ENCODE data around the gene IGFBP2.
A peak's percentile ranks its signal among the peaks of the same experiment; 100 is the strongest.

IGFBP2 gene

GRCh38 chr2:216677439-216678097, 44.3 kb downstream of the IGFBP2 start:
- H3K9me3 ChIP-seq, result no peaks in the 10 kb centered on the region
- peaks cover 37% of the 10 kb centered on the region for H3K27me3 ChIP-seq
- no peak for TF ChIP-seq Cebpa-rat (IDR thresholded peaks at IDR 0.05)
- H3K36me3 ChIP-seq, result no peaks in the 10 kb centered on the region
- no peak overlapping the region for H3K4me3 ChIP-seq
- no peak overlapping the region for H3K9ac ChIP-seq
- H3K27ac ChIP-seq, result no peak overlapping the region
- no peak overlapping the region for H3K4me2 ChIP-seq
- H4K20me1 ChIP-seq, result peaks cover 15% of the 10 kb centered on the region; the same call in 1 of the 2 replicates
- H3K4me1 ChIP-seq, result peaks cover 11% of the 10 kb centered on the region

- Histone ChIP-seq H3K27me3 (peaks cover 32% of the 10 kb centered on the region), H4K20me1 (peaks cover 12% of the 10 kb centered on the region; the same call in 1 of the 2 replicates), H3K4me3 (no peak overlapping the region), H3K4me1 (peaks cover 11% of the 10 kb centered on the region), H3K9ac (no peak overlapping the region), H3K27ac (no peak overlapping the region), H3K9me3 (no peaks in the 10 kb centered on the region), H3K4me2 (no peak overlapping the region), H3K36me3 (no peaks in the 10 kb centered on the region)
- TF ChIP-seq Cebpa-rat (IDR thresholded peaks at IDR 0.05), result no peak
Measured at GRCh38 chr2:216678098-216678465, 44.9 kb downstream of the IGFBP2 start.

- Histone ChIP-seq H3K4me3 (no peak overlapping the region), H3K36me3 (no peaks in the 10 kb centered on the region), H4K20me1 (peaks cover 6% of the 10 kb centered on the region; the same call in 1 of the 2 replicates), H3K27me3 (peaks cover 25% of the 10 kb centered on the region), H3K4me2 (no peak overlapping the region), H3K9ac (no peak overlapping the region), H3K9me3 (no peaks in the 10 kb centered on the region), H3K27ac (no peak overlapping the region), H3K4me1 (peaks cover 11% of the 10 kb centered on the region)
- TF ChIP-seq Cebpa-rat (IDR thresholded peaks at IDR 0.05), result no peak
Measured at GRCh38 chr2:216678813-216679657, 45.8 kb downstream of the IGFBP2 start.

GRCh38 chr2:216679658-216680024, 46.4 kb downstream of the IGFBP2 start:
- no peak overlapping the region for H3K4me2 ChIP-seq
- H3K27me3 ChIP-seq, result peaks cover 20% of the 10 kb centered on the region
- H4K20me1 ChIP-seq, result peaks cover 6% of the 10 kb centered on the region; the same call in 1 of the 2 replicates
- H3K9me3 ChIP-seq, result no peaks in the 10 kb centered on the region
- no peak overlapping the region for H3K27ac ChIP-seq
- H3K36me3 ChIP-seq, result no peaks in the 10 kb centered on the region
- peaks cover 11% of the 10 kb centered on the region for H3K4me1 ChIP-seq
- H3K4me3 ChIP-seq, result no peak overlapping the region
- no peak for TF ChIP-seq Cebpa-rat (IDR thresholded peaks at IDR 0.05)
- no peak overlapping the region for H3K9ac ChIP-seq

- H3K4me3 ChIP-seq, result no peak overlapping the region
- H3K27ac ChIP-seq, result no peak overlapping the region
- H3K9me3 ChIP-seq, result no peaks in the 10 kb centered on the region
- no peak overlapping the region for H3K4me2 ChIP-seq
- no peaks in the 10 kb centered on the region for H3K36me3 ChIP-seq
- peaks cover 11% of the 10 kb centered on the region for H3K4me1 ChIP-seq
- peaks cover 6% of the 10 kb centered on the region; the same call in 1 of the 2 replicates for H3K27me3 ChIP-seq
- no peak overlapping the region for H3K9ac ChIP-seq
- peaks cover 6% of the 10 kb centered on the region; the same call in 1 of the 2 replicates for H4K20me1 ChIP-seq
- no peak for TF ChIP-seq Cebpa-rat (IDR thresholded peaks at IDR 0.05)
Measured at GRCh38 chr2:216680951-216681629, 47.9 kb downstream of the IGFBP2 start.

- peaks cover 11% of the 10 kb centered on the region for H3K4me1 ChIP-seq
Measured at GRCh38 chr2:216681683-216682082, 48.5 kb downstream of the IGFBP2 start.

GRCh38 chr2:216683846-216684245, 50.6 kb downstream of the IGFBP2 start:
- Histone ChIP-seq H3K4me3 (no peak overlapping the region), H3K4me1 (peaks cover 11% of the 10 kb centered on the region), H3K9me3 (no peaks in the 10 kb centered on the region), H3K9ac (no peak overlapping the region), H3K27me3 (peaks cover 13% of the 10 kb centered on the region), H4K20me1 (peaks cover 9% of the 10 kb centered on the region; the same call in 1 of the 2 replicates), H3K27ac (no peak overlapping the region), H3K36me3 (no peaks in the 10 kb centered on the region), H3K4me2 (no peak overlapping the region)
- TF ChIP-seq Cebpa-rat (IDR thresholded peaks at IDR 0.05), result no peak

More at GRCh38 chr2:216681683-216682082, 48.5 kb downstream of the IGFBP2 start:
- Histone ChIP-seq H3K27me3 (0 out of 2 replicates have a peak, but pooled peaks cover 2% of the 10 kb centered on the region), H3K9ac (no peak overlapping the region), H3K9me3 (no peaks in the 10 kb centered on the region), H3K4me3 (no peak overlapping the region), H3K36me3 (no peaks in the 10 kb centered on the region), H3K4me2 (peak overlapping the region; percentile 57), H3K27ac (no peak overlapping the region), H4K20me1 (peaks cover 6% of the 10 kb centered on the region; the same call in 1 of the 2 replicates)
- TF ChIP-seq Cebpa-rat (IDR thresholded peaks at IDR 0.05), result no peak

- Histone ChIP-seq H3K27me3 (peaks cover 29% of the 10 kb centered on the region), H3K9me3 (no peaks in the 10 kb centered on the region), H3K9ac (no peak overlapping the region), H3K36me3 (no peaks in the 10 kb centered on the region), H3K4me1 (peaks cover 11% of the 10 kb centered on the region), H3K27ac (no peak overlapping the region), H4K20me1 (peaks cover 16% of the 10 kb centered on the region; the same call in 1 of the 2 replicates), H3K4me3 (no peak overlapping the region), H3K4me2 (no peak overlapping the region)
- TF ChIP-seq Cebpa-rat (IDR thresholded peaks at IDR 0.05), result no peak
Measured at GRCh38 chr2:216685327-216685875, 52.2 kb downstream of the IGFBP2 start.

- Histone ChIP-seq H3K36me3 (no peaks in the 10 kb centered on the region), H4K20me1 (peaks cover 20% of the 10 kb centered on the region), H3K4me1 (peaks cover 6% of the 10 kb centered on the region)
Measured at GRCh38 chr2:216687111-216687510, 53.9 kb downstream of the IGFBP2 start.

More at GRCh38 chr2:216687111-216687510, 53.9 kb downstream of the IGFBP2 start:
- no peak overlapping the region for H3K4me3 ChIP-seq
- TF ChIP-seq Cebpa-rat (IDR thresholded peaks at IDR 0.05), result no peak
- H3K9ac ChIP-seq, result no peak overlapping the region
- H3K27ac ChIP-seq, result no peak overlapping the region
- H3K4me2 ChIP-seq, result no peak overlapping the region
- H3K9me3 ChIP-seq, result no peaks in the 10 kb centered on the region
- H3K27me3 ChIP-seq, result peaks cover 45% of the 10 kb centered on the region

Data from BLaER1 (cell line).